PC-3 (cell line): ENCODE measurements around the gene DRAM1. TPM values are rescaled to one million over a fixed set of nuclear protein-coding genes. Genes with fewer than 3 reads are reported as not detected.

Experiments used
- ATAC-seq: fragments of 200-7000 bp; cut with Tn5 transposase; 2 replicates; pipeline ENCODE4 v1.9.1; 2020; ENCODE audit warnings: mild to moderate bottlenecking, moderate library complexity
- BruUV-seq: library from RNA; stranded (reverse); fragments of 400-500 nt; replicated peaks from 2 replicates; lab custom pipeline; 2021; lab: Mats Ljungman, UMichigan
- CTCF ChIA-PET: fragments of 300-600 bp; sonication (Branson Sonifier 250); formaldehyde crosslinking; loops from one replicate; lab custom pipeline; 2022; ENCODE audit warnings: antibody characterized with exemption; lab: Charles Lee
- POLR2A ChIA-PET: fragments of 300-600 bp; sonication (Branson Sonifier 250); formaldehyde crosslinking; loops from one replicate; lab custom pipeline; 2022; ENCODE audit warnings: antibody characterized with exemption; ENCODE audit not compliant: unreplicated experiment; lab: Charles Lee
- DNase-seq: peaks from one replicate; pipeline ENCODE4 v3.0.0-alpha.2; 2015
- H2AFZ ChIP-seq: fragments of 300-600 bp; sonication (generic); 2 replicates; pipeline ENCODE4 v1.6.0; 2016; ENCODE audit warnings: antibody characterized with exemption, low read length
- H3F3A ChIP-seq: fragments of 300-600 bp; sonication (generic); one replicate; pipeline ENCODE4 v1.6.0; 2017; ENCODE audit warnings: antibody characterized with exemption, low read length, control low read depth, mild to moderate bottlenecking; ENCODE audit not compliant: unreplicated experiment
- H3K27ac ChIP-seq: fragments of 300-600 bp; sonication (generic); 2 replicates; pipeline ENCODE4 v1.5.1; 2016; ENCODE audit warnings: mild to moderate bottlenecking, low read length
- H3K27me3 ChIP-seq: fragments of 300-600 bp; sonication (generic); 2 replicates; pipeline ENCODE4 v1.6.1; 2016; ENCODE audit warnings: low read length, mixed read lengths
- H3K36me3 ChIP-seq: fragments of 300-600 bp; sonication (generic); 2 replicates; pipeline ENCODE4 v1.6.1; 2016; ENCODE audit warnings: low read depth, mixed run types, low read length, mixed read lengths
- H3K4me1 ChIP-seq: fragments of 300-600 bp; sonication (generic); 2 replicates; pipeline ENCODE4 v1.5.1; 2016; ENCODE audit warnings: low read length; ENCODE audit not compliant: insufficient read depth
- H3K4me2 ChIP-seq: fragments of 300-600 bp; sonication (generic); 2 replicates; pipeline ENCODE4 v1.6.0; 2016; ENCODE audit warnings: low read length
- H3K4me3 ChIP-seq: fragments of 300-600 bp; sonication (generic); 2 replicates; pipeline ENCODE4 v1.5.1; 2016; ENCODE audit warnings: mild to moderate bottlenecking, low read length, mixed read lengths
- H3K79me2 ChIP-seq: fragments of 300-600 bp; sonication (generic); 2 replicates; pipeline ENCODE4 v1.6.1; 2017; ENCODE audit warnings: low read length, mixed read lengths
- H3K9ac ChIP-seq: fragments of 300-600 bp; sonication (generic); 2 replicates; pipeline ENCODE4 v1.6.0; 2016; ENCODE audit warnings: mild to moderate bottlenecking, low read length
- H3K9me2 ChIP-seq: fragments of 300-600 bp; sonication (generic); replicated peaks from 2 replicates; pipeline ENCODE4 v1.6.1; 2016; ENCODE audit warnings: mixed run types, low read length, mixed read lengths
- H3K9me3 ChIP-seq: fragments of 300-600 bp; sonication (generic); 2 replicates; pipeline ENCODE4 v1.6.1; 2016; ENCODE audit warnings: low read length, mixed read lengths
- H4K20me1 ChIP-seq: fragments of 300-600 bp; sonication (generic); 2 replicates; pipeline ENCODE4 v1.6.1; 2016; ENCODE audit warnings: low read length, mixed read lengths
- EZH2 ChIP-seq: fragments of 300-600 bp; sonication (generic); IDR thresholded peaks from one replicate; pipeline ENCODE4 v1.6.1; 2017; ENCODE audit warnings: antibody characterized with exemption, mild to moderate bottlenecking, low read length; ENCODE audit not compliant: unreplicated experiment
- EZH2phosphoT487 ChIP-seq: fragments of 300-600 bp; sonication (generic); IDR thresholded peaks from 2 replicates; pipeline ENCODE4 v1.6.1; 2018; ENCODE audit warnings: mild to moderate bottlenecking, antibody characterized with exemption, low read length, borderline replicate concordance
- intact Hi-C: fragments of 100-400 bp; cut with micrococcal nuclease; formaldehyde crosslinking; loops from 2 replicates; pipeline ENCODE4 v1.9.0; 2023
- total RNA-seq: library from RNA; depleted of rRNA; stranded (reverse); fragments of >200 nt; gene quantifications from 2 replicates; pipeline ENCODE4 v1.2.3, GENCODE V29; 2014
- TF ChIP-seq, protein P1 (sequence below): fragments of 300-600 bp; sonication (generic); conservative IDR thresholded peaks from 2 replicates; pipeline ENCODE4 v1.5.1; 2017; ENCODE audit warnings: antibody characterized with exemption, low read depth, mild to moderate bottlenecking, low read length

DRAM1 gene
- total RNA-seq, 1 experiment from 2014 or later = 5.2 TPM

DNA sequence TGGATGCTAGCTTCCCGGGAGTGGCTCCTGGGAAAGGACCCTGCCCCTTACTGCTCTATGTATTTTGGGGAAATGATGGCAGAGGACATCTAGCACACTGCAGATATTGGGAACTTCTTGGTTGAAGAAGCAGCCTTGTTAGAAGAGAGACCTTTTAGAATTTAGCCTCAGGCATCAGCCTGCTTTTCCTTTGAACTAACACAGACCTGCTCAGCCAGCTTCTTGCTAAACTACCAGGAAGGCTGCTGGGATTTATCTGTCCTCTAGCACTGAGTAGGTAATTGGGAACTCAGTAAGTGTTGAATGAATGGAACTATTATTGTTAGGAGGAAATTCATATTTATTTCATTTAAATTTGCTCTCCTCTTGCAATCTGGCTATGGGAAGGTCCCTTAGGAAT lies 77.3 kb downstream of the DRAM1 start:
- no peak overlapping the region for H3K4me3 ChIP-seq
- H3K9ac ChIP-seq = no peak overlapping the region
- TF ChIP-seq EZH2 (no peak), EZH2phosphoT487 (no peak)
- TF ChIP-seq, protein P1, sequence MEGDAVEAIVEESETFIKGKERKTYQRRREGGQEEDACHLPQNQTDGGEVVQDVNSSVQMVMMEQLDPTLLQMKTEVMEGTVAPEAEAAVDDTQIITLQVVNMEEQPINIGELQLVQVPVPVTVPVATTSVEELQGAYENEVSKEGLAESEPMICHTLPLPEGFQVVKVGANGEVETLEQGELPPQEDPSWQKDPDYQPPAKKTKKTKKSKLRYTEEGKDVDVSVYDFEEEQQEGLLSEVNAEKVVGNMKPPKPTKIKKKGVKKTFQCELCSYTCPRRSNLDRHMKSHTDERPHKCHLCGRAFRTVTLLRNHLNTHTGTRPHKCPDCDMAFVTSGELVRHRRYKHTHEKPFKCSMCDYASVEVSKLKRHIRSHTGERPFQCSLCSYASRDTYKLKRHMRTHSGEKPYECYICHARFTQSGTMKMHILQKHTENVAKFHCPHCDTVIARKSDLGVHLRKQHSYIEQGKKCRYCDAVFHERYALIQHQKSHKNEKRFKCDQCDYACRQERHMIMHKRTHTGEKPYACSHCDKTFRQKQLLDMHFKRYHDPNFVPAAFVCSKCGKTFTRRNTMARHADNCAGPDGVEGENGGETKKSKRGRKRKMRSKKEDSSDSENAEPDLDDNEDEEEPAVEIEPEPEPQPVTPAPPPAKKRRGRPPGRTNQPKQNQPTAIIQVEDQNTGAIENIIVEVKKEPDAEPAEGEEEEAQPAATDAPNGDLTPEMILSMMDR = no peak
- intact Hi-C loops = no loop called here
- no peak for ATAC-seq
- no peaks in the 10 kb centered on the region for H3F3A ChIP-seq
- H2AFZ ChIP-seq = no peak overlapping the region
- H3K36me3 ChIP-seq = no peaks in the 10 kb centered on the region
- no peaks in the 10 kb centered on the region for H3K4me1 ChIP-seq
- no peak overlapping the region for H3K27ac ChIP-seq
- ChIA-PET CTCF (no interaction called here), POLR2A (no interaction called here)
- no peaks in the 10 kb centered on the region for H3K9me2 ChIP-seq
- no peaks in the 10 kb centered on the region for H3K9me3 ChIP-seq
- peaks cover 36% of the 10 kb centered on the region for H3K27me3 ChIP-seq
- BruUV-seq = no TSS peak
- DNase-seq = no peak
- H4K20me1 ChIP-seq = no peaks in the 10 kb centered on the region
- no peak overlapping the region for H3K4me2 ChIP-seq
- no peaks in the 10 kb centered on the region for H3K79me2 ChIP-seq

DNA sequence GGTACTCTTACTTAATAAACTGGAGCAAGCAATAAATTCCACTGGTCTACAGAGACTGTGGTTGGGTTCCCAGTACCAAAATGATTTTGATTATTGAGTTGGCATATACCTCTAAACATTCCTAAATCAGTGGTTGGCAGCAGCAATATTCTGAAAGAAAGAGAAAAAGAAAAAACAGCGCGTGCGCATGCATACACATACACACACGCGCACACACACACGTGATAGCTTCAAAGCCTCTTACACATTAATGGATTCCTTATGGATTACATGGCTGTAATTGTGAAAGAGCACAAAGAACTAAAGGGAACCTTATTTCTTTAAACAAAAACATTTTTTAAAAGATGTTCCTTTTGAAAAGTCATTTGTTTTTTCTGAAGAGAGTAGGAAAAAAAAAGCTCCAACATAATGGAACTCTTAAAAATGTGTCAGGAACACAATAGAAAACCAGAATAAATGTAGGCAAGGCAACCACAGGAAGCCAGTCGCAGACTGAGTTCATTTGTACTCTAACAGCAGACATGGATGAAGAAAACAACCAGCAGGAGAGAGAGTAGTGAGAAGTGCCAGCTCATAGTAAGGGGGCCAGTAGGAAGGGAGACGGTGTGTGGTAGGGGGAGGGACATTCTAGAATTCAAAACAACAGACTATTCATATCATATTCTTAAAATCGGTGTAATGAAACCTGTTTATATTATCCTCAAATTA lies 80.0 kb downstream of the DRAM1 start:
- BruUV-seq = no TSS peak
- TF ChIP-seq EZH2 = no peak
- TF ChIP-seq, protein P1 = no peak
- TF ChIP-seq EZH2phosphoT487 = no peak
- no peak overlapping the region for H2AFZ ChIP-seq
- no peaks in the 10 kb centered on the region for H3K9me2 ChIP-seq
- no peak for DNase-seq
- H3F3A ChIP-seq = no peaks in the 10 kb centered on the region
- intact Hi-C loops = no loop called here
- H3K9ac ChIP-seq = no peak overlapping the region
- H3K79me2 ChIP-seq = no peaks in the 10 kb centered on the region
- no peak overlapping the region for H3K4me3 ChIP-seq
- ATAC-seq = no peak
- H3K4me1 ChIP-seq = no peaks in the 10 kb centered on the region
- no peaks in the 10 kb centered on the region for H3K36me3 ChIP-seq
- no peak overlapping the region for H3K4me2 ChIP-seq
- H3K27me3 ChIP-seq = peaks cover 36% of the 10 kb centered on the region
- H3K27ac ChIP-seq = no peak overlapping the region
- H3K9me3 ChIP-seq = no peaks in the 10 kb centered on the region
- ChIA-PET POLR2A (no interaction called here), CTCF (no interaction called here)
- no peaks in the 10 kb centered on the region for H4K20me1 ChIP-seq

DNA sequence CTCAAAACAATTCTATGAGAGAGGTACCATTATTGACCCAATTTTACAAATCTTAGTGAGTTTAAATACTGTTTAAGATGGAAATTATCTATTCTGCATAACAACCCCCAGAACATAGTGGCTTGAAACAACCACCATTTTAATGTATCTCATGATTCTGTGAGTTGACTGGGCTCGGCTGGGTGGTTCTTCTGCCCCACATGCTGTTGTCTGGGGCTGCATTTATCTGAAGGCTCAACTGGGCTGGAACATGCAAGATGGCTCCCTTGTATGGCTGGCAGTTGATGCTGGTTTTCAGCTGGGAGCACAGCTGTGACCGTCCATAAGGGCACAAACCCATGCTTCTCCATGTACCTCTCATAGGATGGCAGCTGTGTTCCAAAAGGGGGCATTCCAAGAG lies 82.2 kb downstream of the DRAM1 start:
- H2AFZ ChIP-seq = no peak overlapping the region
- no peak overlapping the region for H3K4me3 ChIP-seq
- H3K4me1 ChIP-seq = no peaks in the 10 kb centered on the region
- no peaks in the 10 kb centered on the region for H3F3A ChIP-seq
- no peaks in the 10 kb centered on the region for H4K20me1 ChIP-seq
- ChIA-PET POLR2A (no interaction called here), CTCF (no interaction called here)
- H3K36me3 ChIP-seq = no peaks in the 10 kb centered on the region
- TF ChIP-seq EZH2 (no peak), EZH2phosphoT487 (no peak)
- TF ChIP-seq, protein P1 = no peak
- H3K9ac ChIP-seq = no peak overlapping the region
- no TSS peak for BruUV-seq
- peaks cover 30% of the 10 kb centered on the region for H3K27me3 ChIP-seq
- ATAC-seq (no peak), DNase-seq (no peak)
- no peak overlapping the region for H3K4me2 ChIP-seq
- no peak overlapping the region for H3K27ac ChIP-seq
- no peaks in the 10 kb centered on the region for H3K9me2 ChIP-seq
- H3K9me3 ChIP-seq = no peaks in the 10 kb centered on the region
- H3K79me2 ChIP-seq = no peaks in the 10 kb centered on the region
- intact Hi-C loops = no loop called here
